K562 (cell line): Measurements from ENCODE around the gene EAPP. TPM values are rescaled to one million over a fixed set of nuclear protein-coding genes. Genes with fewer than 3 reads are reported as not detected.
A peak's percentile ranks its signal among the peaks of the same experiment; 100 is the strongest.

Experiments used
- ATAC-seq: fragments of 200-7000 bp; cut with Tn5 transposase; 3 replicates; pipeline ENCODE4 v1.9.1; 2020; ENCODE audit warnings: moderate library complexity
- BruUV-seq: library from RNA; stranded (reverse); fragments of 400-500 nt; replicated peaks from 2 replicates; lab custom pipeline; 2021; lab: Mats Ljungman, UMichigan
- CTCF ChIA-PET: fragments of 300-600 bp; formaldehyde crosslinking; extraction: SDS; loops from one replicate; lab custom pipeline; 2021; ENCODE audit warnings: low intra/inter-chr PET ratio; lab: Yijun Ruan, JAX
- POLR2A ChIA-PET: fragments of 300-600, 350-650 bp; sonication (Branson Sonifier 250); formaldehyde crosslinking; extraction: SDS; loops from one replicate; lab custom pipeline; 2021; ENCODE audit warnings: antibody characterized with exemption, inconsistent platforms; lab: Yijun Ruan, JAX
- DNase-seq, 4 experiments: peaks; one replicate each; pipeline versions ENCODE4 v3.0.0 to v3.0.0-alpha.2; 2011 to 2018; ENCODE audit warnings: low spot score in 3 of 4, mixed read lengths in 3 of 4; ENCODE audit errors: extremely low read depth in 1 of 4
- FAIRE-seq: peaks from 2 replicates; lab custom pipeline; 2011; peaks lifted over from hg19 to GRCh38; lab: Jason Lieb, UNC
- H2AFZ ChIP-seq: 2 replicates; pipeline ENCODE4 v1.6.0; 2011; ENCODE audit warnings: low read depth, low read length, control low read depth, inconsistent platforms
- H3K27ac ChIP-seq: fragments of 200-600 bp; 3 replicates; pipeline ENCODE4 v1.8.0; 2011; ENCODE audit warnings: low read depth, mild to moderate bottlenecking, control low read depth, inconsistent platforms, low read length, moderate library complexity, mixed read lengths; ENCODE audit errors: extremely low read depth
- H3K27me3 ChIP-seq, 2 experiments: fragments of 300-600 bp in 1 of 2; 2 replicates in 1 of 2; 3 replicates in 1 of 2; pipeline versions ENCODE4 v1.6.0 to v1.8.0; 2011; ENCODE audit warnings: inconsistent platforms in 2 of 2, low read length in 2 of 2, mild to moderate bottlenecking in 1 of 2, mixed read lengths in 1 of 2, moderate library complexity in 1 of 2; ENCODE audit not compliant: control insufficient read depth in 2 of 2, insufficient read depth in 2 of 2
- H3K36me3 ChIP-seq: fragments of 300-600 bp; 3 replicates; pipeline ENCODE4 v1.8.0; 2011; ENCODE audit warnings: mild to moderate bottlenecking, low read length, inconsistent platforms; ENCODE audit not compliant: control insufficient read depth, insufficient read depth
- H3K4me1 ChIP-seq, 2 experiments: fragments of 200-600 bp in 1 of 2; replicated peaks in 1 of 2; 2 replicates in 1 of 2; 3 replicates in 1 of 2; pipeline versions ENCODE4 v1.5.1 to v1.8.0; 2011; ENCODE audit warnings: inconsistent platforms in 2 of 2, low read length in 2 of 2, mild to moderate bottlenecking in 1 of 2, mixed read lengths in 1 of 2, moderate library complexity in 1 of 2; ENCODE audit not compliant: control insufficient read depth in 2 of 2, insufficient read depth in 2 of 2
- H3K4me2 ChIP-seq: 2 replicates; pipeline ENCODE4 v1.6.1; 2011; ENCODE audit warnings: low read length, control low read depth, inconsistent platforms, mixed read lengths; ENCODE audit not compliant: insufficient read depth
- H3K4me3 ChIP-seq: fragments of 200-600 bp; sonication (generic), shearing (Covaris generic); 2 replicates; pipeline ENCODE4 v1.5.1; 2016; ENCODE audit warnings: control low read depth, inconsistent platforms
- H3K79me2 ChIP-seq: fragments of 200-600 bp; 3 replicates; pipeline ENCODE4 v1.8.0; 2011; ENCODE audit warnings: low read length, inconsistent platforms; ENCODE audit not compliant: control insufficient read depth, insufficient read depth
- H3K9ac ChIP-seq, 2 experiments: 2 replicates each; pipeline versions ENCODE4 v1.6.0 to v1.6.1; 2011; ENCODE audit warnings: low read depth in 2 of 2, low read length in 2 of 2, control low read depth in 1 of 2, inconsistent platforms in 1 of 2, mild to moderate bottlenecking in 1 of 2, mixed read lengths in 1 of 2; ENCODE audit not compliant: insufficient read depth in 1 of 2
- H3K9me1 ChIP-seq: one replicate; pipeline ENCODE4 v1.6.0; 2011; ENCODE audit warnings: inconsistent platforms, mild to moderate bottlenecking, low read length, moderate library complexity; ENCODE audit not compliant: control insufficient read depth, insufficient read depth
- H3K9me3 ChIP-seq: replicated peaks from 2 replicates; pipeline ENCODE4 v1.5.1; 2011; ENCODE audit warnings: low read depth, low read length, inconsistent platforms; ENCODE audit not compliant: control insufficient read depth, insufficient read depth
- H4K20me1 ChIP-seq: replicated peaks from 2 replicates; pipeline ENCODE4 v1.6.1; 2011; ENCODE audit warnings: low read length, inconsistent platforms, mixed read lengths; ENCODE audit not compliant: control insufficient read depth, insufficient read depth
- ATF1 ChIP-seq, 2 experiments: fragments of 450-650 bp in 1 of 2; IDR thresholded peaks; 2 replicates each; pipeline ENCODE4 v1.6.1; 2016; ENCODE audit warnings: missing compliant biosample characterization in 1 of 2, missing genetic modification characterization in 1 of 2
- CBFA2T2 ChIP-seq: fragments of 450-650 bp; conservative IDR thresholded peaks from 2 replicates; pipeline ENCODE4 v1.6.1; 2017; ENCODE audit warnings: mild to moderate bottlenecking
- CTBP1 ChIP-seq: fragments of 450-650 bp; IDR thresholded peaks from 2 replicates; pipeline ENCODE4 v1.6.1; 2016; ENCODE audit warnings: borderline replicate concordance
- GABPB1 ChIP-seq: sonication (generic); formaldehyde crosslinking; IDR thresholded peaks from 2 replicates; pipeline ENCODE4 v1.8.0; 2022; ENCODE audit warnings: mild to moderate bottlenecking, missing genetic modification reagents
- GATAD2A ChIP-seq: fragments of 450-650 bp; IDR thresholded peaks from 2 replicates; pipeline ENCODE4 v1.6.1; 2017
- HIVEP1 ChIP-seq: fragments of 250-450 bp; sonication (Bioruptor Pico); IDR thresholded peaks from 2 replicates; pipeline ENCODE4 v1.4.0; 2020; ENCODE audit warnings: mild to moderate bottlenecking
- MAZ ChIP-seq, 2 experiments: fragments of 450-650 bp in 1 of 2; sonication (generic) in 1 of 2; formaldehyde crosslinking; IDR thresholded peaks in 1 of 2; conservative IDR thresholded peaks in 1 of 2; 2 replicates each; pipeline versions ENCODE4 v1.4.0 to v1.5.0; 2020; ENCODE audit warnings: mild to moderate bottlenecking in 1 of 2, missing genetic modification reagents in 1 of 2
- NEUROD1 ChIP-seq: fragments of 150-350 bp; IDR thresholded peaks from 2 replicates; pipeline ENCODE4 v1.6.1; 2014; ENCODE audit warnings: borderline replicate concordance, low read length, low read depth; ENCODE audit not compliant: partially characterized antibody
- PATZ1 ChIP-seq: fragments of 250-450 bp; sonication (Bioruptor Pico); IDR thresholded peaks from 2 replicates; pipeline ENCODE4 v1.5.0; 2020; ENCODE audit warnings: mild to moderate bottlenecking, borderline replicate concordance
- PTTG1 ChIP-seq: fragments of 450-650 bp; IDR thresholded peaks from 2 replicates; pipeline ENCODE4 v1.6.1; 2016; ENCODE audit warnings: low read depth, mild to moderate bottlenecking, missing genetic modification characterization, missing compliant biosample characterization
- SFPQ ChIP-seq: fragments of 200-400 bp; formaldehyde crosslinking; IDR thresholded peaks from 2 replicates; pipeline ENCODE4 v1.6.1; 2017; ENCODE audit warnings: mild to moderate bottlenecking, low read depth, low read length, moderate library complexity
- SMAD3 ChIP-seq: fragments of 450-650 bp; formaldehyde crosslinking; conservative IDR thresholded peaks from 2 replicates; pipeline ENCODE4 v1.4.0; 2020; ENCODE audit warnings: mild to moderate bottlenecking
- ZNF12 ChIP-seq: sonication (generic); formaldehyde crosslinking; IDR thresholded peaks from 2 replicates; pipeline ENCODE4 v1.4.0; 2020; ENCODE audit warnings: mild to moderate bottlenecking, missing genetic modification reagents
- ZNF140 ChIP-seq: fragments of 250-450 bp; sonication (Bioruptor Pico); IDR thresholded peaks from 2 replicates; pipeline ENCODE4 v1.8.0; 2021; ENCODE audit warnings: moderate library complexity, mild to moderate bottlenecking, inconsistent platforms
- WGBS: fragments of 100-300 bp; shearing (Covaris generic); methylation state at CpG from one replicate; pipeline ENCODE4 v1.1.6; 2016; ENCODE audit warnings: low coverage, mixed read lengths; ENCODE audit not compliant: insufficient coverage; ENCODE audit errors: missing lambda C conversion rate; 5-methylcytosine and 5-hydroxymethylcytosine counted together
- in situ Hi-C: fragments of 300-500 bp; cut with MboI; formaldehyde crosslinking; loops from 4 replicates; pipeline ENCODE4 v1.15.0; 2018; ENCODE audit warnings: inconsistent platforms, mixed read lengths
- intact Hi-C: fragments of 100-400 bp; cut with micrococcal nuclease; formaldehyde crosslinking; loops from 2 replicates; pipeline ENCODE4 v1.14.2; 2022
- polyA plus RNA-seq, 8 experiments: library from polyadenylated mRNA; depleted of rRNA in 4 of 8; stranded (reverse) in 5 of 8; unstranded in 3 of 8; fragments of >200 nt; fragmentation: Nextera tagmentation in 2 of 8; fragmentation: Illumina TruSeq in 1 of 8; extraction: Ambion mirVana in 2 of 8; extraction: Trizol in 1 of 8; gene quantifications; 2 replicates each; pipeline versions ENCODE4 v1.2.1 to v1.2.3, GENCODE V29; 2011 to 2014; ENCODE audit warnings: inconsistent platforms in 1 of 8, missing spikeins in 1 of 8
- total RNA-seq, 7 experiments: library from RNA; depleted of rRNA in 6 of 7; stranded (reverse); fragments of >200 nt in 6 of 7; fragmentation: Illumina TruSeq in 2 of 7; extraction: Trizol in 2 of 7; gene quantifications; 2 replicates each; pipeline versions ENCODE4 v1.2.1 to v1.2.3, GENCODE V29; 2011 to 2021; ENCODE audit warnings: low replicate concordance in 1 of 7
- TF ChIP-seq, protein P1 (sequence below): fragments of 450-650 bp; IDR thresholded peaks from 2 replicates; pipeline ENCODE4 v1.6.1; 2016
- TF ChIP-seq, protein P2 (sequence below): fragments of 450-650 bp; formaldehyde crosslinking; IDR thresholded peaks from 2 replicates; pipeline ENCODE4 v1.4.0; 2020; ENCODE audit warnings: mild to moderate bottlenecking, moderate library complexity

Gene EAPP
- total and polyA plus RNA-seq, 9 of the 15 experiments (the other 6 are each of a cell fraction or from before 2014, with no cell fraction given), result 19.0 to 67.6 (median 30.3) TPM

DNA sequence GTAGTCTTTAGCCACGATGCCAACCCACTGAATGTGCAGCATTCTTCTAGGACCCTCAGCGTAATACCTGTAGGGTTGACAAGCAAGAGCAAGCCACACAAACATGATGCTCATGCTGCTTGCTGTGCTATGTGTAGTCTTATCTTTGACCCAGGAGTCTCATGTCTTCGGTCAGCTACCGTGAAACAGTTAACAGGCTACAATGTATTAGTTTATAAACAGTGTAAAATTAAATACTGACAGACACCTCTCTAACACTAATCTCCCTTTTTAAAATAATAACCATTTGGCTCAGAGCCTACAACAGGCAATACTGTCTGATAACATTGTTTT lies 1.9 kb downstream of the EAPP start:
- DNase-seq (no peak), FAIRE-seq (no peak), ATAC-seq (no peak)
- 41% methylated on average over 3 of the region's 4 CpGs for WGBS
- peaks cover 26% of the 10 kb centered on the region for H3K79me2 ChIP-seq
- no peak overlapping the region for H3K27ac ChIP-seq
- in situ Hi-C loops (no loop called here), intact Hi-C loops (loop anchor here (5.0 kb wide), 2 partner anchors 75 to 170 kb away; partner anchors contain the start of gene SPTSSA)
- H3K4me2 ChIP-seq, result peak overlapping the region; percentile 85
- ChIA-PET CTCF (no interaction called here), POLR2A (interaction anchor here (0.6 kb wide), 1 partner anchor 171 kb away, joined by 3 read pairs; no protein-coding TSS in a partner anchor)
- no peaks in the 10 kb centered on the region for H3K9me1 ChIP-seq
- H4K20me1 ChIP-seq, result 0 out of 2 replicates have a peak, but pooled peaks cover 3% of the 10 kb centered on the region
- peak overlapping the region; percentile 74 to 95; a peak in 3 of 4 replicates for H3K9ac ChIP-seq
- no peaks in the 10 kb centered on the region for H3K27me3 ChIP-seq
- BruUV-seq, result no TSS peak
- H3K4me1 ChIP-seq, result peaks cover 0 to 7% of the 10 kb centered on the region in 2 experiments; a peak in 2 of 5 replicates
- peaks cover 22% of the 10 kb centered on the region; the same call in 2 of the 3 replicates for H3K36me3 ChIP-seq
- TF ChIP-seq PATZ1 (CRISPR knock-in tag), result no peak
- TF ChIP-seq, protein P1, sequence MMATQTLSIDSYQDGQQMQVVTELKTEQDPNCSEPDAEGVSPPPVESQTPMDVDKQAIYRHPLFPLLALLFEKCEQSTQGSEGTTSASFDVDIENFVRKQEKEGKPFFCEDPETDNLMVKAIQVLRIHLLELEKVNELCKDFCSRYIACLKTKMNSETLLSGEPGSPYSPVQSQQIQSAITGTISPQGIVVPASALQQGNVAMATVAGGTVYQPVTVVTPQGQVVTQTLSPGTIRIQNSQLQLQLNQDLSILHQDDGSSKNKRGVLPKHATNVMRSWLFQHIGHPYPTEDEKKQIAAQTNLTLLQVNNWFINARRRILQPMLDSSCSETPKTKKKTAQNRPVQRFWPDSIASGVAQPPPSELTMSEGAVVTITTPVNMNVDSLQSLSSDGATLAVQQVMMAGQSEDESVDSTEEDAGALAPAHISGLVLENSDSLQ, result no peak
- TF ChIP-seq, protein P2, sequence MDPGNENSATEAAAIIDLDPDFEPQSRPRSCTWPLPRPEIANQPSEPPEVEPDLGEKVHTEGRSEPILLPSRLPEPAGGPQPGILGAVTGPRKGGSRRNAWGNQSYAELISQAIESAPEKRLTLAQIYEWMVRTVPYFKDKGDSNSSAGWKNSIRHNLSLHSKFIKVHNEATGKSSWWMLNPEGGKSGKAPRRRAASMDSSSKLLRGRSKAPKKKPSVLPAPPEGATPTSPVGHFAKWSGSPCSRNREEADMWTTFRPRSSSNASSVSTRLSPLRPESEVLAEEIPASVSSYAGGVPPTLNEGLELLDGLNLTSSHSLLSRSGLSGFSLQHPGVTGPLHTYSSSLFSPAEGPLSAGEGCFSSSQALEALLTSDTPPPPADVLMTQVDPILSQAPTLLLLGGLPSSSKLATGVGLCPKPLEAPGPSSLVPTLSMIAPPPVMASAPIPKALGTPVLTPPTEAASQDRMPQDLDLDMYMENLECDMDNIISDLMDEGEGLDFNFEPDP, result no peak
- no peak for TF ChIP-seq CTBP1
- no peak for TF ChIP-seq SMAD3 (CRISPR knock-in tag)
- no peak for TF ChIP-seq SFPQ
- no peak for TF ChIP-seq MAZ (CRISPR knock-in tag; conservative IDR thresholded peaks at IDR 0.05 in 1 of 2, IDR thresholded peaks at IDR 0.05 in 1 of 2)
- no peak for TF ChIP-seq PTTG1 (tag)
- TF ChIP-seq GABPB1 (CRISPR knock-in tag), result no peak
- no peak for TF ChIP-seq ZNF140 (CRISPR knock-in tag)
- no peak for TF ChIP-seq GATAD2A
- TF ChIP-seq HIVEP1 (CRISPR knock-in tag), result no peak
- TF ChIP-seq NEUROD1, result no peak
- no peak for TF ChIP-seq ZNF12 (CRISPR knock-in tag)
- no peak for TF ChIP-seq CBFA2T2
- TF ChIP-seq ATF1 (CRISPR knock-in tag; IDR thresholded peaks at IDR 0.05), result no peak
- TF ChIP-seq ATF1 (tag; IDR thresholded peaks at IDR 0.05), result no peak
- no peaks in the 10 kb centered on the region for H3K9me3 ChIP-seq
- 0 out of 2 replicates have a peak overlapping the region, but pooled peaks have one; percentile 90 for H3K4me3 ChIP-seq
- H2AFZ ChIP-seq, result no peak overlapping the region
